ENCODE data around the gene ABCC5. TPM values are rescaled to one million over a fixed set of nuclear protein-coding genes. Genes with fewer than 3 reads are reported as not detected.
A peak's percentile ranks its signal among the peaks of the same experiment; 100 is the strongest.

Gene ABCC5
- total and polyA plus RNA-seq, 2 of the 8 experiments (the other 6 are each of a cell fraction or from before 2014, with no cell fraction given) = 25.3 to 40.8 TPM

DNA sequence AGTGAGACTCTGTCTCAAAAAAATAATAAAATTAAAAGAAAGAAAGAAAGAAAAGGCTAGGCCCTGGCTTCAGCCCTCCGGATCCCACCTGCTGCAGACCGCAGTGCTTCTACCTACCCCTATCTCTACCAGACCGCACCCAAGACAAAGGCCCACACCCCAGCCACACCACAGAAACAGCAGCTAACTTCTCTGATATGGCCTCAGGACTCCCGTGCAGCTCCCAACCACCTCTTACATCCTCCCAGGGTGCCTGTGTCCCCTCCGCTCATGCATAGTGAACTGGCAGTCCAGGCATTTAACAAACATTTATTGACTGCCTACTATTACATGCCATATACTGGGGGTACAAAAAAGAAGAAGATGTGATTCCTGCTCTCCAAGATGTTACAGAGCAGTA, 28.3 kb upstream of the ABCC5 start:
- H2BK120ac ChIP-seq (replicated peaks; ENCODE audit: low read depth, low read length) = no peak overlapping the region
- no peak for DNase-seq (ENCODE audit: low read depth in 1 of 2, low spot score in 2 of 2)
- no peaks in the 10 kb centered on the region for H3K23me2 ChIP-seq (ENCODE audit: low read depth, low read length)
- POLR2A ChIA-PET (ENCODE audit: partially characterized antibody) = no interaction called here
- H4K8ac ChIP-seq (ENCODE audit: extremely low read depth, insufficient read depth, low read length) = no peak overlapping the region
- H2BK12ac ChIP-seq (ENCODE audit: low read depth, low read length) = no peak overlapping the region
- no peak overlapping the region for H4K91ac ChIP-seq (replicated peaks; ENCODE audit: insufficient read length, low read length)
- no peaks in the 10 kb centered on the region for H3K36me3 ChIP-seq (ENCODE audit: control insufficient read depth in 2 of 4, insufficient read depth in 4 of 4, low read length in 3 of 4)
- no peak overlapping the region for H3K27ac ChIP-seq (ENCODE audit: low read depth, low read length)
- H3K79me2 ChIP-seq (ENCODE audit: control insufficient read depth in 1 of 2, insufficient read depth in 2 of 2, low read length in 2 of 2) = no peaks in the 10 kb centered on the region
- H3K4me2 ChIP-seq (ENCODE audit: insufficient read depth in 1 of 2, low read depth in 2 of 2, low read length in 2 of 2) = no peak overlapping the region
- no peaks in the 10 kb centered on the region for H3K79me1 ChIP-seq (ENCODE audit: low read depth, low read length)
- H4K5ac ChIP-seq (ENCODE audit: insufficient read length, low read depth, low read length) = no peak overlapping the region
- H3K9ac ChIP-seq (replicated peaks in 1 of 4; ENCODE audit: extremely low read depth in 1 of 4, low read depth in 3 of 4, low read length in 3 of 4) = no peak overlapping the region
- no peaks in the 10 kb centered on the region for H3K4me1 ChIP-seq (replicated peaks in 1 of 4; ENCODE audit: control insufficient read depth in 3 of 4, insufficient read depth in 4 of 4, low read length in 3 of 4)
- no peak overlapping the region for H2AK5ac ChIP-seq (ENCODE audit: low read depth, low read length)
- no peaks in the 10 kb centered on the region for H3K9me3 ChIP-seq (ENCODE audit: insufficient read depth in 2 of 2, low read depth in 1 of 2, low read length in 1 of 2)
- no peak overlapping the region for H3K23ac ChIP-seq (ENCODE audit: insufficient read length)
- H3K18ac ChIP-seq (ENCODE audit: extremely low read depth, low read length) = no peak overlapping the region
- H3K27me3 ChIP-seq (replicated peaks in 1 of 4; ENCODE audit: control insufficient read depth in 3 of 4, extremely low read depth in 1 of 4, insufficient read depth in 3 of 4, low read length in 3 of 4) = no peaks in the 10 kb centered on the region
- no peak overlapping the region for H3K56ac ChIP-seq (replicated peaks; ENCODE audit: insufficient read length, low read depth, low read length)
- no peak overlapping the region for H2BK20ac ChIP-seq (ENCODE audit: low read length)
- no peak overlapping the region for H2BK15ac ChIP-seq (ENCODE audit: low read length)
- WGBS, 2 experiments (ENCODE audit: extremely low coverage in 1 of 2, insufficient coverage in 1 of 2, insufficient read length in 1 of 2, insufficient replicate concordance in 2 of 2, low coverage in 1 of 2, low lambda C conversion rate in 2 of 2, missing lambda C conversion rate in 1 of 2) = 97% methylated on average over 5 of the region's 5 CpGs; no CpG with 5 or more reads in 1 of the 2 experiments
- FAIRE-seq = no peak
- no peak overlapping the region for H3K4ac ChIP-seq (replicated peaks; ENCODE audit: insufficient read length, low read depth, low read length)
- H4K20me1 ChIP-seq (replicated peaks in 1 of 2; ENCODE audit: control insufficient read depth in 1 of 2, insufficient read depth in 2 of 2, low read length in 2 of 2) = no peaks in the 10 kb centered on the region
- CTCF ChIA-PET (ENCODE audit: partially characterized antibody) = interaction anchor here (0.6 to 0.7 kb wide), 2 partner anchors 21 to 66 kb away, joined by 3 read pairs; no protein-coding TSS in a partner anchor
- peak overlapping the region; percentile 51; the same call in 1 of the 2 replicates for H2AFZ ChIP-seq (ENCODE audit: low read length)
- no peak overlapping the region for H3K14ac ChIP-seq (ENCODE audit: insufficient read length)
- no peak overlapping the region for H2BK5ac ChIP-seq (ENCODE audit: low read depth, low read length)
- H3K4me3 ChIP-seq (ENCODE audit: extremely low read depth in 1 of 4, insufficient read depth in 2 of 4, low read depth in 3 of 4, low read length in 4 of 4) = no peak overlapping the region
- TF ChIP-seq HDAC6 (IDR thresholded peaks at IDR 0.05; ENCODE audit: low read depth, low read length) (no peak), RBBP5 (IDR thresholded peaks at IDR 0.05; ENCODE audit: borderline replicate concordance, low read depth, low read length) (no peak), YY1 (IDR thresholded peaks at IDR 0.05; ENCODE audit: low read depth, low read length) (no peak), POLR2AphosphoS5 (IDR thresholded peaks at IDR 0.05; ENCODE audit: low read depth, low read length) (no peak), CBX5 (IDR thresholded peaks at IDR 0.05; ENCODE audit: low read depth, low read length) (no peak), BACH1 (IDR thresholded peaks at IDR 0.05; ENCODE audit: low read length) (no peak), TAF1 (IDR thresholded peaks at IDR 0.05; ENCODE audit: low read depth, low read length) (no peak), TBP (IDR thresholded peaks at IDR 0.05; ENCODE audit: low read depth, low read length) (no peak), KDM5A (IDR thresholded peaks at IDR 0.05; ENCODE audit: low read length) (no peak), EP300 (IDR thresholded peaks at IDR 0.05; ENCODE audit: borderline replicate concordance in 1 of 2, low read depth in 2 of 2, low read length in 2 of 2) (no peak), GTF2F1 (IDR thresholded peaks at IDR 0.05; ENCODE audit: borderline replicate concordance, low read depth, low read length) (no peak), BRCA1 (IDR thresholded peaks at IDR 0.05; ENCODE audit: low read depth, low read length) (no peak), BCL11A (IDR thresholded peaks at IDR 0.05; ENCODE audit: low read depth in 2 of 2, low read length in 2 of 2) (no peak), JUND (IDR thresholded peaks at IDR 0.05; ENCODE audit: low read length) (no peak)
- TF ChIP-seq, protein P1, sequence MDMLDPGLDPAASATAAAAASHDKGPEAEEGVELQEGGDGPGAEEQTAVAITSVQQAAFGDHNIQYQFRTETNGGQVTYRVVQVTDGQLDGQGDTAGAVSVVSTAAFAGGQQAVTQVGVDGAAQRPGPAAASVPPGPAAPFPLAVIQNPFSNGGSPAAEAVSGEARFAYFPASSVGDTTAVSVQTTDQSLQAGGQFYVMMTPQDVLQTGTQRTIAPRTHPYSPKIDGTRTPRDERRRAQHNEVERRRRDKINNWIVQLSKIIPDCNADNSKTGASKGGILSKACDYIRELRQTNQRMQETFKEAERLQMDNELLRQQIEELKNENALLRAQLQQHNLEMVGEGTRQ (IDR thresholded peaks at IDR 0.05; ENCODE audit: low read length) = no peak

All from H1 (cell line).